PFSK-1 (cell line): ENCODE measurements around the gene SGIP1.

Experiments used
- FOXP2 ChIP-seq: optimal IDR thresholded peaks from 2 replicates; pipeline ENCODE3; 2011; ENCODE audit warnings: borderline replicate concordance, control low read depth, inconsistent platforms; ENCODE audit not compliant: insufficient read depth; ENCODE audit errors: extremely low read length, extremely low read depth
- POLR2AphosphoS5 ChIP-seq: IDR thresholded peaks from 2 replicates; pipeline ENCODE4 v1.6.1; 2012; ENCODE audit warnings: low read depth, mild to moderate bottlenecking, control low read depth, low read length, moderate library complexity
- SIN3A ChIP-seq: IDR thresholded peaks from 2 replicates; pipeline ENCODE4 v1.6.1; 2012; ENCODE audit warnings: mild to moderate bottlenecking, low read length, moderate library complexity, borderline replicate concordance; ENCODE audit not compliant: insufficient read depth
- TAF1 ChIP-seq: IDR thresholded peaks from 2 replicates; pipeline ENCODE4 v1.6.1; 2012; ENCODE audit warnings: low read length, control low read depth, borderline replicate concordance; ENCODE audit not compliant: insufficient read depth
- TF ChIP-seq, protein P1 (sequence below), 2 experiments: IDR thresholded peaks; 2 replicates each; pipeline versions ENCODE4 v1.6.1 to v1.8.0; 2011 to 2012; ENCODE audit warnings: low read depth in 2 of 2, low read length in 2 of 2, control low read depth in 1 of 2, inconsistent platforms in 1 of 2, mild to moderate bottlenecking in 1 of 2, moderate library complexity in 1 of 2; ENCODE audit not compliant: insufficient read depth in 1 of 2

DNA sequence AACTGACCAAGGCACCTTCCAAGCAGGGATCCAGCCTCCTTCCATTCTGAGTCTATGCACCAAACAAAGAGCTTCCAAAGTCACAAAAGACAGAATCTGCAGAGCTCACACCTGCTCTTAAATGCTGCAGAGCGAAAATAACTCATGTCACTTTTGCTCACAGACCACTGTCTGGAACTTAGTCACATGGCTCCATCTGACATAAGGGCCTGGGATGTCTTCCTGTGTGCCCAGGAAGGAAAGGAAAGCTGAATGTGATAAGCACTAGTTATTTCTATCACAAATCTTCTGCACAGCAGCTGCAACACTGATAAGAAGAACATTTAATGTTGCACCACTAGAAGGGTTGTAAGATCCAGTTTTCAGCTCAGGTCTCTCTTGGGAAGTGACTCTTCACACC lies 39.5 kb upstream of the SGIP1 start:
- TF ChIP-seq, protein P1, sequence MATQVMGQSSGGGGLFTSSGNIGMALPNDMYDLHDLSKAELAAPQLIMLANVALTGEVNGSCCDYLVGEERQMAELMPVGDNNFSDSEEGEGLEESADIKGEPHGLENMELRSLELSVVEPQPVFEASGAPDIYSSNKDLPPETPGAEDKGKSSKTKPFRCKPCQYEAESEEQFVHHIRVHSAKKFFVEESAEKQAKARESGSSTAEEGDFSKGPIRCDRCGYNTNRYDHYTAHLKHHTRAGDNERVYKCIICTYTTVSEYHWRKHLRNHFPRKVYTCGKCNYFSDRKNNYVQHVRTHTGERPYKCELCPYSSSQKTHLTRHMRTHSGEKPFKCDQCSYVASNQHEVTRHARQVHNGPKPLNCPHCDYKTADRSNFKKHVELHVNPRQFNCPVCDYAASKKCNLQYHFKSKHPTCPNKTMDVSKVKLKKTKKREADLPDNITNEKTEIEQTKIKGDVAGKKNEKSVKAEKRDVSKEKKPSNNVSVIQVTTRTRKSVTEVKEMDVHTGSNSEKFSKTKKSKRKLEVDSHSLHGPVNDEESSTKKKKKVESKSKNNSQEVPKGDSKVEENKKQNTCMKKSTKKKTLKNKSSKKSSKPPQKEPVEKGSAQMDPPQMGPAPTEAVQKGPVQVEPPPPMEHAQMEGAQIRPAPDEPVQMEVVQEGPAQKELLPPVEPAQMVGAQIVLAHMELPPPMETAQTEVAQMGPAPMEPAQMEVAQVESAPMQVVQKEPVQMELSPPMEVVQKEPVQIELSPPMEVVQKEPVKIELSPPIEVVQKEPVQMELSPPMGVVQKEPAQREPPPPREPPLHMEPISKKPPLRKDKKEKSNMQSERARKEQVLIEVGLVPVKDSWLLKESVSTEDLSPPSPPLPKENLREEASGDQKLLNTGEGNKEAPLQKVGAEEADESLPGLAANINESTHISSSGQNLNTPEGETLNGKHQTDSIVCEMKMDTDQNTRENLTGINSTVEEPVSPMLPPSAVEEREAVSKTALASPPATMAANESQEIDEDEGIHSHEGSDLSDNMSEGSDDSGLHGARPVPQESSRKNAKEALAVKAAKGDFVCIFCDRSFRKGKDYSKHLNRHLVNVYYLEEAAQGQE (IDR thresholded peaks at IDR 0.05; ENCODE audit: insufficient read depth in 1 of 2, low read depth in 2 of 2, low read length in 2 of 2): no peak
- TF ChIP-seq POLR2AphosphoS5: no peak
- TF ChIP-seq TAF1: no peak
- no peak for TF ChIP-seq FOXP2
- no peak for TF ChIP-seq SIN3A
